Left cardiac atrium (tissue), 4 donors: ENCODE results near the gene NUDT14. TPM values are rescaled to one million over a fixed set of nuclear protein-coding genes. Genes with fewer than 3 reads are reported as not detected.

Source experiments
- ATAC-seq, 2 donors: fragments of 200-7000 bp; cut with Tn5 transposase; one replicate each; pipeline ENCODE4 v1.9.1; 2020; ENCODE audit warnings: mild to moderate bottlenecking in 2 of 2, moderate library complexity in 2 of 2
- DNase-seq: peaks from one replicate; pipeline ENCODE4 v3.0.0-alpha.2; 2020
- intact Hi-C, 2 donors: fragments of 100-400 bp; cut with DNase I; formaldehyde crosslinking; loops; one replicate each; pipeline versions ENCODE4 v1.14.1 to v1.15.1; 2022 to 2023
- total RNA-seq, 2 donors: library from RNA; stranded (reverse); fragmentation: NEBNext Ultra II Directional; extraction: Animal tissue kit (Norgen Biotek cat#: 25700); gene quantifications; one replicate each; pipeline ENCODE4 v1.2.1, GENCODE V29; 2021
- donor health status: DM: no; HTN: yes; CAD: no.
- donor health status: DM: no; HTN: yes; CAD: no; lungs with severe emphysema.
- donor health status: DM: yes; HTN: yes; CAD: no.
- donor health status: Dilated cardiomyopathy.

The NUDT14 gene
- total RNA-seq, 2 donors from 2014 or later, result 25.9 to 29.1 TPM

DNA sequence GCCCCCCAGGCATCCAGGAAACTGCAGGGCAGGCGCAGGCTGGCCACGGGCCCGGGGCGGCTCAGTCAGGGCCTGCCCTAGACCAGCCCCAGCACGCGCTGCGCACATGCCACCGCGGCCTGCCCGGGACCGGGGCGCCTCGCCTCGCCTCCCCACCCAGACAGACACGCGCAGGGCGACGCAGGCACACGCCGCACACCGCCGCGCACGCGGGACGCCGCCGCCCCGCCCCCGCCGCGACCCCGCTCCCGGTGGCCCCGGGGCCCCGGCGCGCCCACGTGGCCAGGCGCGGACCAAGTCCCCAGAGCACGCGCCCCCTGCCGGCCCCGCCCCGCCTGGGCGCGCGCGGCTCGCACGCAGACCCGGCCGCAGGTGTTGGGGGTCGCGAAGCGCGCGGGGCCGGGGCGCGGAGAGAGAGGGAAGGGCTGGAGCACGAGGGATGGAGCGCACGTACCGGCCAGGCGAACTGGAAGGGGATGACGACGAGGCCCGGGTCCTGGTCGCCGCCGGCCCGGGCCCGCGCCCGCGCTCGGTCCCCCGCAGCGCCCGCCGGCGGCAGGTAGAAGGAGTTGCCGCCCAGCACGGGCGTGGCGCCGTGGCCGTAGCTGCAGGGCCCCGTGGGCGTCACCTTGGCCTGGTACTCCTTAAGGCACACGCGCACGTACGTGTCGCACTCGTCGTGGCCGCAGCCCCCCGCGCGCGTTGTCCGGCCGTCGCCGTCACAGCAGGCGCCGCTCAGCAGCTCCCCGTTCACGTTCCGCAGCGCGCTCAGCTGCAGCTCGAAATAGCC lies 13.6 kb downstream of the NUDT14 start:
- intact Hi-C loops, result no loop called here
- peak in 1 of 2 donors; percentile 25 for ATAC-seq
- no peak for DNase-seq

- ATAC-seq (no peak), DNase-seq (no peak)
- intact Hi-C loops, result no loop called here
Measured at GRCh38 chr14:105166571-105167302, 14.4 kb downstream of the NUDT14 start.

GRCh38 chr14:105165761-105166485 lies 15.2 kb downstream of the NUDT14 start:
- intact Hi-C loops, result no loop called here

DNA sequence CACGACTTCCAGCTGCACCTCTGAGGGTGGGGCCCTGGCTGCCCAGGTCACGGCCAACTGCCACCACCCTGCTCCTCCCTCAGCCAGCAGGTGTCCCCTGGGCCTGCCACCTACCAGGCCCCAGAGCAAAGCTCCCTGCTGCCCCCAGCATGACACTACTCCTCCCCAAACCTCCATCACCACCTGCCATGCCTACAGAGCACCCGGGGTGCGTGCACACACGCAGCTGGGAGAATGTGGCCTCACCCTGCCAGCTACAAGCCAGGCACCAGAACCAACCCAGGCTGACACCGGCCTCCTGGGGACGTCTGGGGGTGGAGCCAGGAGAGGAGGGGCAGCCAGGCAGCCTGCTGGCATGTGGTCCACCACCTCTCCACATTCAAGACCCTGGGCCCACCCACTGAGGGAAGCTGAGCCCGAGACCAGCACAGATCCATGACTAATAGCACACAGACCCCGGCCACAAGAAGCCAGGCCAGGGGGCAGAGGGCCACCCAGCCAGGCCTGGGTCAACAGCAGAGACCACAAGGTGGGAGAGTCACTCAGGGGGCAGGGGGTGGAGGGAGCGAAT lies 15.9 kb downstream of the NUDT14 start:
- ATAC-seq (no peak), DNase-seq (no peak)
- intact Hi-C loops, result no loop called here

More at GRCh38 chr14:105165761-105166485, 15.2 kb downstream of the NUDT14 start:
- DNase-seq (no peak), ATAC-seq (no peak)

DNA sequence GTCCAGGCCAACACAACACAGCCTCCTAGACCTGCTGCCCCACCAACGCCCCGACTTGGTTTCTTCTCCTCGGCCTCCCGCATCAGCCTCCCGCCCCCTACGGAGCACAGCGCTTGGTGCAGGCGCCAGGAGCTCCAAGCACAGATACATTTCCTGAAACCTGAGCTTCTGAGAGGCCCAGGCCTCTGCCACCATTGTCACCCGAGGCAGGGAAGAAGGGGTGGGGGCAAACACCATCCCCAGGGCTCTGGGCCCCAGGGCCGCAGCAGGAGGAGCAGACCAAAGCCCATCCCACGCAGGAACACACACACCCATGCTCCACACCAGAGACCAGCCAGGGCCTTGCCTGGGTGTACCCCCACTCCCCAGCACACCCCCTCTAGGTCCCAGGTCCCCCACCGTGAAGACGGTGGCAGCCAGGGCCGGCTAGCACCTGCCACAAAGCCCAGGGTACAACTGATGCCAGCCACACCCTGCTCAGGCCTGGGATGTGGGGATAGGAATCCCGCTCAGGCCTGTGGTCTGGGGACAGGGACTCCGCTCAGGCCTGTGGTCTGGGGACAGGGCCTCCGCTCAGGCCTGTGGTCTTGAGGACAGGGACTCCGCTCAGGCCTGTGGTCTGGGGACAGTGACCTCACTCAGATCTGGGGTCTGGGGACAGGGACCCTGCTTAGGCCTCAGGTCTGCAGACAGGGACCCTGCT lies 17.9 kb downstream of the NUDT14 start:
- DNase-seq, result no peak
- intact Hi-C loops, result no loop called here
- ATAC-seq, result no peak

DNA sequence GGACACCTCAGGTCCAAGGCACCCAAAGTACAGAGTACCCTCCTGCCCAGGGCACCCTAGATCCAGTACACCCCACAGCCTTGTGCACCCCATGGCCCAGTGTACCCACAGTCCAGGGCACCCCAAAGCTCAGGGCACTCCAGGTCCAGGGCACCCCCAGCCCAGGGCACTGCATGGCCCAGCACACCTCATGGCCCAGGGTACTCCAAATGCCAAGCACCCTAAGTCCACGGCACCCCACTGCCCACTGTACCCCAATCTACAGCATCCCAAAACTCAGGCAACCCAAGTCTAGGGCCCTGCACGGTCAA lies 18.5 kb downstream of the NUDT14 start:
- DNase-seq, result no peak
- intact Hi-C loops, result no loop called here
- no peak for ATAC-seq

DNA sequence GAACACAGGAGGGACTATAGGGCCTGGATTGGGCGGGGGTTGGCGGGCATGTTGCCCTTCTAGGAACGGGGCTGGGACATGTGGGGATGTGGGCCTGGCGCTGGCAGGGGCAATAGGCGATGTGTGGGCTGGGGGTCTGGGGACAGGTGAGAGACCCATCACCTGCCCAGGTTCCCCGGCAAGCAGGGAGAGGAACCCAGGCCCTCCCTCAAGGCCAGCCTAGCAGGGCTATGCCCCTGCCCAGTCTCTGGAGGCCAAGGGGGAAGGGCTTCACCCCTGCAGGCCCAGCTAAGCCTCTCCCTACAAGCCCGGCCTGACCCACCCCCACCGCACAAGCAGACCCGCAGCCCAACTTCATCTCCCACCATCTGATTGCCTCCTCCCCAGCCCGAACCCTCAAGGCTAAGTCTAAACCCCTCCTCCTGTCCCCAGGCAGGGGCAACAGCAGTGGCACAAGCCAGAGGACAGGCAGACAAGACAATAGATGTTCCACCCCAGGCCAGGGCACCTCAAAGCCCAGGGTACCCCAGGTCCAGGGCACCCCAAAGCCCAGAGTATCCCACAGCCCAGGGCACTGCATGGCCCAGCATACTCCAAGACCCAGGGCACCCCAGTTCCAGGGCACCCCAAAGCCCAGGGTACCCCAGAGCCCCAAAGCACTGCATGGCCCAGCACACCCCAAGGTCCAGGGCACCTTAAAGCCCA lies 19.0 kb downstream of the NUDT14 start:
- no peak for DNase-seq
- ATAC-seq, result peak in 1 of 2 donors; percentile 49
- intact Hi-C loops, result no loop called here

DNA sequence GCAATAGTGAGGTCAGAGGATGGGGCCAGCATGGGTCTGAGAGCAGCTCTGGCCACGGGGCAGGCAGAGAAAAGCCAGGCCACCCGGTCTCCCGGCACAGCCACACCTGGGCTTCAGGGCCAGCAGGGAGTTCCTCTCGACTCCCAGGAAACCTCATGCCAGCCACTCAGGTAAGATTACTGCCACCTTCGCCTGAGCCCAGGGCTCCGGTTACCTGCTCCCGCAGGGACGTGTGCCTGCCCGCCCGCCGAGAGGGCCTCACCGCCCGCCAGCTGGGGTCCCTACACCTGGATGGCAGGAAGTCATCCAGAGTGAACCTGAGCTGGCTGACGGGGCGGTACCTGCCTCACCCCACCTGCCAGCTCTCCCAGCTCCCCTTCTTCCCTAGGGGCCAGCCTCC lies 19.8 kb downstream of the NUDT14 start:
- DNase-seq (no peak), ATAC-seq (no peak)
- intact Hi-C loops, result no loop called here

DNA sequence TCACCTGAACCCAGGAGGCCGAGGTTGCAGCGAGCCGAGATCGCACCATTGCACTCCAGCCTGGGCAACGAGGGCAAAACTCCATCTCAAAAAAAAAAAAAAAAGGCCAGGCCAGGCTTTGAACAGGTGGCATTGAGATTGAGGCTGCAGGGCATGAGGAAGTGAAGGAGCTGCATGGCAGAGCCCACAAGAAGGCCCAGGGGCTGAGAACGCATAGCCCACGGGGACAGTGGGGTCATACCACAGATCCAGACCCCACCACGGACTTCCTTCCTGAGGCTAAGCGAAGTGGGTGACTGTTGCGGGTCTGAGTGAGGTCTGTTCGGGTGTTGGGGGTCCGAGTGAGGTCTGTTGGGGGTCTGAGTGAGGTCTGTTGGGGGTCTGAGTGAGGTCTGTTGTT lies 20.3 kb downstream of the NUDT14 start:
- ATAC-seq, result no peak
- intact Hi-C loops, result no loop called here
- no peak for DNase-seq

DNA sequence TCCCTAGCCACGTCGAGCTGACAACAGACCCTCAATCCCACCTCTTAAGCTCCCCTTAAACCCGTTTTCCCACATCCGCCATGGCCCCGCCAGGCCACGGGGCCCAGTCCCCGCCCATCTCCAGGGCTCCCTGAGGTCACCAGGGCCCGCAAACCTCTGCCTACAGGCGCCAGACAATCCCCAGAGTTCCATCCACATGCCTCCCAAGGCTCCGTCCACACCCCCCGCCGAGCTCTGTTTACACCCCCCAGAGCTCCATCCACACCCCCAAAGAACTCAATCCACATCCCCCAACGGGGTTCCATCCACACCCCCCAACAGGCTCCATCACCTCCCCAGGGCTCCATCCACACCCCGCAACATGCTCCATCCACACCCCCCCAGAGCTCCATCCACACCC lies 21.8 kb downstream of the NUDT14 start:
- intact Hi-C loops, result no loop called here
- ATAC-seq (no peak), DNase-seq (no peak)

- intact Hi-C loops, result no loop called here
Measured at GRCh38 chr14:105158794-105159193, 22.3 kb downstream of the NUDT14 start.

GRCh38 chr14:105157872-105158271 lies 23.2 kb downstream of the NUDT14 start:
- DNase-seq (no peak), ATAC-seq (no peak)
- intact Hi-C loops, result no loop called here

More at GRCh38 chr14:105158794-105159193, 22.3 kb downstream of the NUDT14 start:
- DNase-seq, result no peak
- ATAC-seq, result no peak

- DNase-seq, result no peak
- ATAC-seq, result no peak
- intact Hi-C loops, result no loop called here
Measured at GRCh38 chr14:105156414-105157375, 24.4 kb downstream of the NUDT14 start.

DNA sequence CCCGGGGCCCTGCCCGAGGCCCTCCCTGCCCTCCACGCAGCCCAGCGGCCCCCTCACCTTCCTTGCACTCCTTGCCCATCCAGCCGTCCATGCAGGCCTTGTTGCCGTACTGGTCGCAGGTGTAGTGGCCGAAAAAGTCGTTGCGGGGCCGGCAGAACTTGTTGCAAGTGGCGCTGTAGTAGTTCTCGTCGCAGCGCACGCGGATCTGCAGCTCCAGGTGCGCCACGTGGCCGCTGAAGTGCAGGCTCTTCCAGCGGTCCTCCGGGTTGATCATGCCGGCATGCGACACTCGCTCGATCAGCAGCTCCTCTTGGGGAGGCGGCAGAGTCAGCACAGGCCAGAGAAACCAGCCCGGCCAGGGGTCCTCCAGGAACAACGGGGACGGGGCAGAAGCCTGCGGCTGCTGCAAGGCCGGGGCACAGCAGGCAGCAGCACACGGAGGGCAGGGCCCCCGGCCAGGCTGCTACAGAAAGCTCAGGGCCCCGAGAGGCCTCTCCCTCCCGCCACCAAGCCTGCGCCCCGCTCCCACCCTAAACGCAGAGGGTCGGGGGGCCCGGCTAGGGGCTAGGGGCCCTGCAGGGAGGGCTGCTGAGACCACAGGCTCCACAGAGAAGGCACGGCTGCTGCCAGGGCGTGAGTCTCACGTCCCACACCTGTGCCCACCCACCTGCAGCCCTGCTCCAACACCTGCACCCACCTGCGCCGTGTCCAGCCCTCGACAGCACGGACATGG lies 25.3 kb downstream of the NUDT14 start:
- intact Hi-C loops, result no loop called here
- no peak for DNase-seq
- no peak for ATAC-seq

- intact Hi-C loops, result no loop called here
- ATAC-seq, result no peak
- no peak for DNase-seq
Measured at GRCh38 chr14:105155071-105155651, 26.0 kb downstream of the NUDT14 start.

DNA sequence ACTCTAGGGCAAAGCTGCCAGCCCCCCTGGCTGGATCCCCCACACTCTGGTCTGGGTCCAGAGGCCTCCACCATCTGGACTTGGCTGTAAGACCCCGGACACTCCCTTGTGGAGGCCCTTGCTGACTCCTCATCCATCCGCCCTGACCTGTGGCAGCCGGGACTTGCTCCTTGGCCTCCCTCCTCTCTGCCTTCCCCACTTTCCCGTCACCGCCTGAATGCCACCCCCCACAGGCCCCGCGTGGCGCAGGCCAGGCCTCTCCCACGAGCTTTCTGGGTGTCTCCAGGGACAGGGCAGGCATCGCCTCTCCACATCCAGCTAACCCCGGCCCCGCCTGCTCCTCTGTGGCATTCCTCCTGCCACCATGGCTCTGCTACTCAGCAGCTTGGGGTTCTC lies 26.6 kb downstream of the NUDT14 start:
- ATAC-seq (no peak), DNase-seq (no peak)
- intact Hi-C loops, result no loop called here
